Measurements from ENCODE around the gene MYO9A. TPM values are rescaled to one million over a fixed set of nuclear protein-coding genes. Genes with fewer than 3 reads are reported as not detected.

The MYO9A gene
- total and polyA plus RNA-seq, 3 donors from 2014 or later: 68.9 to 126 (median 103) TPM

GRCh38 chr15:71773206-71773859, 344.6 kb downstream of the MYO9A start:
- no peak for TF ChIP-seq CTCF (IDR thresholded peaks at IDR 0.05)
- TF ChIP-seq POLR2A (IDR thresholded peaks at IDR 0.05): no peak
- no peak overlapping the region for H3K4me3 ChIP-seq
- H3K36me3 ChIP-seq (ENCODE audit: low read depth, missing control alignments): no peaks in the 10 kb centered on the region
- no peaks in the 10 kb centered on the region for H3K27me3 ChIP-seq
- H3K9me3 ChIP-seq: no peaks in the 10 kb centered on the region
- intact Hi-C loops (cut with DNase I; ENCODE audit: low total_unique reads): no loop called here
- H3K4me1 ChIP-seq: no peaks in the 10 kb centered on the region
- 86 to 88% methylated on average over 1 of the region's 1 CpG for WGBS, 2 donors
- H3K27ac ChIP-seq: no peak overlapping the region
- no peak for DNase-seq

Small RNA genes within 50 kb of the gene (small RNA-seq; reads per million reads assigned to genes)
- 0.09 reads per million in 2 donors for gene RNA5SP399
- 0 reads per million in 2 donors for gene RNU2-65P

Other genes starting within 250 kb of the MYO9A start
- 10 to 100 TPM in 1 of 2 donors, 1 to 10 TPM in 1; 8.1 to 17.6 TPM for gene SENP8, start 253 bp upstream of the MYO9A start, total RNA-seq
- gene SENP8, start 253 bp upstream of the MYO9A start, polyA plus RNA-seq (ENCODE audit: insufficient read depth, low read depth, low replicate concordance): 22.7 TPM
- gene GRAMD2A, start 79.6 kb upstream of the MYO9A start, total RNA-seq: 1 to 10 TPM in 1 of 2 donors, under 1 TPM in 1; 0.31 to 1.4 TPM
- gene GRAMD2A, start 79.6 kb upstream of the MYO9A start, polyA plus RNA-seq (ENCODE audit: insufficient read depth, low read depth, low replicate concordance): 3.1 TPM
- gene PKM, start 113.0 kb upstream of the MYO9A start, total RNA-seq: 100 to 1,000 TPM; 521 to 530 TPM
- gene PKM, start 113.0 kb upstream of the MYO9A start, polyA plus RNA-seq (ENCODE audit: insufficient read depth, low read depth, low replicate concordance): 602 TPM
- gene PARP6, start 154.4 kb upstream of the MYO9A start, total RNA-seq: 100 to 1,000 TPM; 114 to 182 TPM
- 190 TPM for gene PARP6, start 154.4 kb upstream of the MYO9A start, polyA plus RNA-seq (ENCODE audit: insufficient read depth, low read depth, low replicate concordance)
- gene CELF6, start 202.0 kb upstream of the MYO9A start, total RNA-seq: 10 to 100 TPM; 19.2 to 22.0 TPM
- gene CELF6, start 202.0 kb upstream of the MYO9A start, polyA plus RNA-seq (ENCODE audit: insufficient read depth, low read depth, low replicate concordance): 10.1 TPM